ENCODE measurements around the gene ULK4.
"Not testable (repeated sequence)": the region's sequence is repeated elsewhere in the genome, so short reads cannot be mapped to it uniquely, and the experiment has no call there.

The ULK4 gene

GRCh38 chr3:41683666-41684350 lies 278.1 kb downstream of the ULK4 start:
- DNase-seq: no peak

- DNase-seq: no peak
Measured at GRCh38 chr3:41682996-41683395, 278.9 kb downstream of the ULK4 start.

GRCh38 chr3:41682382-41682781 lies 279.5 kb downstream of the ULK4 start:
- no peak for DNase-seq

GRCh38 chr3:41681479-41681878 lies 280.4 kb downstream of the ULK4 start:
- DNase-seq: no peak

GRCh38 chr3:41679374-41679773 lies 282.5 kb downstream of the ULK4 start:
- DNase-seq: no peak

- DNase-seq: not testable (repeated sequence)
Measured at GRCh38 chr3:41675102-41675501, 286.8 kb downstream of the ULK4 start.

- DNase-seq: no peak
Measured at GRCh38 chr3:41674449-41674848, 287.5 kb downstream of the ULK4 start.

GRCh38 chr3:41673650-41674049 lies 288.3 kb downstream of the ULK4 start:
- DNase-seq: no peak

- DNase-seq: no peak
Measured at GRCh38 chr3:41668379-41668778, 293.5 kb downstream of the ULK4 start.

GRCh38 chr3:41662288-41662687 lies 299.6 kb downstream of the ULK4 start:
- DNase-seq: no peak

GRCh38 chr3:41661796-41662195 lies 300.1 kb downstream of the ULK4 start:
- no peak for DNase-seq

- no peak for DNase-seq
Measured at GRCh38 chr3:41660510-41660909, 301.4 kb downstream of the ULK4 start.

- DNase-seq: no peak
Measured at GRCh38 chr3:41653571-41654239, 308.2 kb downstream of the ULK4 start.

- DNase-seq: no peak
Measured at GRCh38 chr3:41652931-41653330, 309.0 kb downstream of the ULK4 start.

- DNase-seq: no peak
Measured at GRCh38 chr3:41652506-41652905, 309.4 kb downstream of the ULK4 start.

- no peak for DNase-seq
Measured at GRCh38 chr3:41651718-41652117, 310.2 kb downstream of the ULK4 start.

- no peak for DNase-seq
Measured at GRCh38 chr3:41650406-41650805, 311.5 kb downstream of the ULK4 start.

- no peak for DNase-seq
Measured at GRCh38 chr3:41649129-41649739, 312.7 kb downstream of the ULK4 start.

GRCh38 chr3:41647730-41648129 lies 314.2 kb downstream of the ULK4 start:
- DNase-seq: not testable (repeated sequence)

- no peak for DNase-seq
Measured at GRCh38 chr3:41640076-41640475, 321.8 kb downstream of the ULK4 start.

GRCh38 chr3:41638381-41638780 lies 323.5 kb downstream of the ULK4 start:
- no peak for DNase-seq

GRCh38 chr3:41632700-41633099 lies 329.2 kb downstream of the ULK4 start:
- DNase-seq: no peak

- peak in 1 of 2 experiments; percentile 11 for DNase-seq
Measured at GRCh38 chr3:41630708-41631107, 331.2 kb downstream of the ULK4 start.

- no peak for DNase-seq
Measured at GRCh38 chr3:41629986-41630385, 331.9 kb downstream of the ULK4 start.
